OCI-M1 (cell line): Measurements from ENCODE around the gene NKAPD1.
"Not testable (repeated sequence)": the region's sequence is repeated elsewhere in the genome, so short reads cannot be mapped to it uniquely, and the experiment has no call there.

Experiments
- DNase-seq: peaks from one replicate; lab custom pipeline; 2025; lab: John Stamatoyannopoulos, UW

NKAPD1 gene

DNA sequence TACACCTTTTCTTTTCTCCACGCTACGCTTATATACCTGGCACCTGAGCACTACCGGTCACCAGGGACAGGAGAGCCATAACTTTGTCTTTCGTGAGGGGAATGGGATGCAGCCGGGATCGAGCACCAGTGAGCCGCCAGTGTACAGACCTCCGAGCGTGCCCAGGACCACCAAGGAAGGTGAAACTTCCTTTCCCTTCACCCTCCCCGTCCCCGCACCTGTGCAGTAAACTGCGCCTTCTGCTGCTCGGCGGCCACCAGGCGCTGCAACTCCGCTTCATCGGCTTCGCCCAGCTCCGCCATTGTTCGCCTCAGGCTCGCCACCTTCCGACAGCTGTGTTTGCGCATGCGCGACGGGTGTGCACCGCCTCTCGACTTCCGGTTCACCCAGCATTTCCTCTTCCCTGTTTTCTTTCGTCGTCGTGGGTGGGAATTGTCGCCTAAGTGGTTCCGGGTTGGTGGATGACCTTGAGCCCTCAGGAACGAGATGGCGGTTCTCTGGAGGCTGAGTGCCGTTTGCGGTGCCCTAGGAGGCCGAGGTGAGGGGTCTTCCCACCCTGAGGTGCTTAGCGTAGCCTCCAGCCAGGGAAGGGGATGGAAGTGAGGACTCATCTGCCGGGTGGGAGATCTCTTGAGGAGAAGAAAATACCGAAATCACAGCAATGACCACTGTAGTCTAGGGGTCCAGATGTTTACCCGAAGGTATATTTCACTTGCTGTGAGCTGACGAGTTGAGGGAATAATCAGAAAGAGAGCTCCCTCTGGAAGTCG is 12.5 kb downstream of the NKAPD1 start, which contains the start of the genes SDHD and TIMM8B:
SDHD (plus strand) TSS at position 452 of the 770 bp plus-strand sequence; CDS start at position 487, 35 bp downstream.
TIMM8B (minus strand) TSS at position 335 of the 770 bp plus-strand sequence; CDS start at position 302, 33 bp downstream.
- peak; percentile 99 for DNase-seq

DNA sequence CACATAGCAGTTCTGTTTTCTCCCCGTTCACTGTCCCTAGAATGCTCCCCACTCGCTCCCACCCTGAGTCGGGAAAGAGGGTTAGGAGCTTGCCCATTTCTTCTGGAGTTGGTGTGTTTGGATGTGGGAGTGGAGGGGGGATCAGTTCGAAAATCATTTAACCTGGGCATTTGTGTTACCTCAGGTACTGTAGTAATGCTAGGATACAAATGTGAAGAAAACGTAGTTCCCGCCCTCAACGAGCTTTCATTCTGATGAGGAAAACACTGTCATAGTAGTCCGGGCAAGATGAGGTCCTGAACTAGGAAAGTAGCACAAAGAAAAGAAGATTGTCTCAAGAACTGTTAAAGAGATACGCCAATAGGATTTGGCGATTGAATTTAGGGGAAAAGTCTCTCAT is 13.1 kb downstream of the NKAPD1 start:
- peak; percentile 57 for DNase-seq

DNA sequence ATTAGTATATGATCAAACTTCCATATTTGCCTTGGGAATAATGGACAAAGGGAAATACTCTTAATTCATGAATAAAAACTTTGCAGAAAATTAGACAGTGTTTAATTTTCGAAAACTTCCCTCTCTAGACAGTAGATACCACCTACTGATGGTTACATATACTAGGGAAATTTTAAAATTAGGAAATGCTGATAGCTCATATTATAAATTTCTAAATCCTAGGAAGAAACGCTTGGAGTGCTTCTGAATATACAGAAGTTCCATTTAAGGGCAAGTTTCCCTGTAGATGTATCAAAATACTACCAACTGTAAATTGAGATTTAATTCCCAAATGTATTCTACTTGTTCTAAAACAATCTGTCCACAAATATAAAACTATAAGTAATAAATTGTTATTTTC is 21.2 kb downstream of the NKAPD1 start:
- not testable (repeated sequence) for DNase-seq

- no peak for DNase-seq
These were observed 22.1 kb downstream of the NKAPD1 start for GRCh38 chr11:112096194-112096593.

- no peak for DNase-seq
These were observed 23.8 kb downstream of the NKAPD1 start for GRCh38 chr11:112097734-112098528.

- DNase-seq: no peak
These were observed 26.4 kb downstream of the NKAPD1 start for GRCh38 chr11:112100462-112100861.

GRCh38 chr11:112103446-112103845 is 29.3 kb downstream of the NKAPD1 start:
- no peak for DNase-seq

DNA sequence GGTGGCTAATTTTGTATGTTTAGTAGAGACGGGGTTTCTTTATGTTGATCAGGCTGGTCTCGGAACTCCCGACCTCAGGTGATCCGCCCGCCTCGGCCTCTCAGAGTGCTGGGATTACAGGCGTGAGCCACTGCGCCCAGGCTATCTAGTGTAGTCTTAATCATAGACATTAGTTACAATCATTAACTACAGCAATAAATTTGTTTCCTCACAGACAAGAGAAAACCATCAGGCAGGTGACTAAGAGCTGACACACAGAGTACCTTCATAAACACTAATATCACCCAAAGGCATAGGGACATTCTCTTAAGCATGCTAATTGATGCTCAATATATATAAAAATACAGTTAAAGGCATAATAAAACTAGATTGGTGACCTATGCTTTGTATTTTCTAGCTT is 32.0 kb downstream of the NKAPD1 start:
- DNase-seq: no peak

- peak; percentile 80 for DNase-seq
These were observed 39.7 kb downstream of the NKAPD1 start for GRCh38 chr11:112113539-112114457.

DNA sequence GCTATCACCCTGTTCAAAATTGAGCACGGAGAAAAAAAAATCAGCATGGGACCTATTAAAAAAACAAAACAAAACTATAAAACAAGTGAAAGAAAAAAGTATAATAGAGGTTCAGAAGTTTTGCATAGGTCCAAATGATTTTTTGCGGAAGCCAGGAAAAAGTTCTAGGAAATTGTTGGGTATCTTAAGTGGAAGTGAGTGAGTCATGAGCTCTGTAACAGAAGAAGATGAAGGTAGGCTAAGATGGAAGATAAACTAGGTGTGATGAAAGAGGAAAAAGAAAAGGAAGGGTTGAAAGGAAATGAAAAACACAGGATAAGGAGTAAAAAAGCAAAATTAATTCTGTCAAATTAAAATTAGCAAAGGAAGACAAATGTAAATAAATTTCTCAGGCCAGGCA is 40.4 kb downstream of the NKAPD1 start:
- no peak for DNase-seq

GRCh38 chr11:112115386-112115785 is 41.3 kb downstream of the NKAPD1 start:
- DNase-seq: no peak

DNA sequence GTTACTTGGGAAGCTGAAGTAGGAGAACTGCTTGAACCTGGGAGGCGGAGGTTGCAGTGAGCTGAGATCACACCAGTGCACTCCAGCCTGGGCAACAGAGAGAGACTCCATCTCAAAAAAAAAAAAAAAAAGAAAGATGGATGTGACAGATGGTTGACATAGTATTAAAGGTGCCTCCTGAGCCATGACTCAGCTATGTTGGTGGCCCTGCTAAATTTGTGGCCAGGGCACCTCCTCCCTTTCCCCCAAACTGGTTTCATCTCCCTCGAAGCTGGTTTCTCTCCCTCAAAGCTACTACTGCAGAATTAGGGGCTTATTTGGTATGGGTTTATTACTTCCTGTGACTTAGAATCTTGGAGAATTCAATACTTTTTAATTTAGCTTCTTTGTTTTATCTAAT is 44.1 kb downstream of the NKAPD1 start:
- no peak for DNase-seq

- no peak for DNase-seq
These were observed 48.0 kb downstream of the NKAPD1 start for GRCh38 chr11:112121981-112122615.

GRCh38 chr11:112123129-112123528 is 49.0 kb downstream of the NKAPD1 start:
- DNase-seq: no peak

DNA sequence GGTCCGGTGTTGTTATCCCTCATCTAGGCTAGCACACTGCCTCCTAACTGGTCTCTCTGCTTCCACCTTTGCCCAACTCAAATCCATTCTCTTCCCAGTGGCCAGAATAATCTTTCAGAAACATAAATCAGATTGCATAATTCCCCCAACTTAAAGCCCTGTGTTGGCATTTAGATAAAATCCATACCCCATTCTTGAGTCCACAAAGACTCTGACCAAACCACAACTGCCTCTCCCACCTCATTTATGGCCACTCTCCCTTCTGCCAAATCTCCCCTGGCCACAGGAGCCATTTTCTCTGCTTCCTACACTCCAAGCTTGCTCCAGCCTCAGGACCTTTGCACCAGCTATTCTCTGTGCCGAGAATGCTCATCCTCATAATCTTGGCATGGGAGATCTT is 53.0 kb downstream of the NKAPD1 start:
- peak; percentile 57 for DNase-seq

DNA sequence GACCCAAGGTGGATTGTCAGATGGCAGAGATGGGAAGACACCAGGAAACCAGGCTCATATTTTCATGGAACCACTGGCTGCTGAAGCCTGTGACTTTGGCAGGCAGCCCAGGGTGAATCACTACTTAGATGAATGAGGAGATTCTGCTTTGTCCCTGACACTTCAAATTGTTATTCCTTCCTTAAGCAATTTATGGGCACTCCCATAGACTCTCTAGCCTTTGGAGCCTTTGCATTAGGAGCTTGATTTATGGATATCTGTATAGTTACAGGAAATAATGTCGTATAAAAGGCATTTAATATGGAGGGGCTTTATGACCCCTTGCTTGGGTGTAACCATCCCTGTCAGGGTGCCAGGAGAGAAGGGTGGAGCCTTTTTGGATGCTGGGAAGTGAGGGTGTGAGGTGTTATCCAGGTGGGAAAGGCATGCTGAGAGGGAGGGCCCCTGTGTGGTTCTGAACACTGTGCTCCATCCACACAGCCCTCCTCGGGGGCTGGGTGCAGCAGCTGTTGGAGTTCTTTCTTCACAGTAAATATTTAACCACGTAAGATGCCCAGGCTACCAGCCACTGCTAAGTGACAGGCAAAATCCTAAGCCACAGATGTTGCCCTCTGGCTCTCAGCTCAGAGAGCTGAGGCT is 54.5 kb downstream of the NKAPD1 start:
- DNase-seq: no peak

DNA sequence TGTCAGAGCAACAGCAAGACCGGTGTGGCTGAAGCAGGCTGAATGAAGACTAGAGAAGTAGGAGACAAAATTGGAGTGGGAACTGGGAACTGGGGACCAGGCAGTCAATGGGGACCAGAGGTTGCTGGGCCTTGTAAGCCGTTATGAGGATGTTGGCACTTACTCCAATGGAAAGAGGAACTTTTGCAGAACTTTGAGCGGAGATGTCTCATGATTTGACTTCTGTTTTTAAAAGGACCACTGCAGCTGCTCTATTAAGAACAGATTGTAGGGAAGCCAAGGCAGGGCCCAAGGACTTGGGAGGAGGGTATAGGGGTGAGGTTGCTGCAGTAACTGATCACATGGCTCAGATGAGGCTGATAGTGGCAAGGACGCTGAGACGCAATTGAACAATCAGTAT is 55.6 kb downstream of the NKAPD1 start:
- no peak for DNase-seq

DNA sequence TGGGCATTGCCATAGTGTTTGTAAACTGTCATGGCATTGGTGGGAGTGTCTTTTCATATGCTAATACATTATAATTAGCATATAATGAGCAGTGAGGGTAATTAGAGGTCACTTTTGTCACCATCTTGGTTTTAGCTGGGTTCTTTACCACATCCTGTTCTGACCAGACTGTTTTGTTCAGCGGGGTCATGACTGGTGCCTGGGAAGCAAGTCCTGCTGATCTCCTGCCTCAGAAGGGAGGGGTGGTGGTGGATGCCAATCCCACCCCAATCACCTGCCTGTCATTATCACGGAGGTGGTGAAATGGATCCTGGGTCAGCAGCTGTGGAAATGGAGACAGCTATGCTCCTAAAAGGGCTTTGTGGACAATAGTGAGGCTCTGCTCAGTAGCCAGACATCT is 58.6 kb downstream of the NKAPD1 start:
- no peak for DNase-seq

DNA sequence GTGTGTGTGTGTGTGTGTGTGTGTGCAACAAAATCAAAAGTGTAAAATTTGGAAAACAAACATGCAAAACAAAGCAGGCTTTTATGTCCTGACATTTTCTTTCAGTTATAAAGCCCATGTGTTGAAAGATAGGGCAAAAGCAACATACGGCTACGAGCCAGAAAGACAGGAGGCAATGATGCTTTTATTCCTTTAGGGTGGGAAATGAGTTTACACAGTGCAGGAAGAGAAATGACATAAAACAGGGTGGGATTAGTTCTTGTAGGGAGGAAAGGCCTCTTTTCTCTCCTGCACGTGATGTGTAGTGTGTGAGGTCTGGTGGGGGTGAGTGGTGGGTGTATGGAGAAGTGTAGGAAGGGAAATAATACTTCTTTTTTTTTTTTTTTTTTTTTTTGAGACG is 60.4 kb downstream of the NKAPD1 start:
- no peak for DNase-seq
